Measurements from ENCODE around the gene SASH1. TPM values are rescaled to one million over a fixed set of nuclear protein-coding genes. Genes with fewer than 3 reads are reported as not detected.
A peak's percentile ranks its signal among the peaks of the same experiment; 100 is the strongest.

The SASH1 gene
- total RNA-seq, 2 donors from 2014 or later = 21.0 to 49.8 TPM

DNA sequence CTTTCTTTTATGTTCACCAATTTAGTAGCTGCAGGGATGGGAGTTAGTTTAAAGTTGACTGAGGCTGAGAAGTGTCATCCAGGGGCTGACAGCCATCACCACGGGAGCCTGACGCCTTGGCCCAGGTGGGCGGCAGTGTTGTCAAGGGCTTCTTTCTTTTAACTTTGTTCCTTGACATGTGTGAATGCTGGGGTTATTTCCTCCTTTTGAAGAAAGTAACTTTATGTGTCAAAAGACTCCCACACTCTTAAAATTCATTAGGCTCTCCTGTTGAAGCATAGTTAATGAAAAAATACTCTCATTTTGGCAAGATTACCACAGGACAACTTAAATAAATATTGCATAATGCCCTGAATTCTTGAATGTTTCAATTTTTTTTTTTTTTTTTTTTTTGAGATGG lies 50.0 kb downstream of the SASH1 start:
- WGBS, 2 donors = 44 to 53% methylated on average over 3 of the region's 3 CpGs
- no peak overlapping the region for H3K4me3 ChIP-seq
- H3K27me3 ChIP-seq = no peaks in the 10 kb centered on the region
- intact Hi-C loops (cut with DNase I) = no loop called here
- TF ChIP-seq POLR2A (IDR thresholded peaks at IDR 0.05) = no peak
- TF ChIP-seq, protein P1, sequence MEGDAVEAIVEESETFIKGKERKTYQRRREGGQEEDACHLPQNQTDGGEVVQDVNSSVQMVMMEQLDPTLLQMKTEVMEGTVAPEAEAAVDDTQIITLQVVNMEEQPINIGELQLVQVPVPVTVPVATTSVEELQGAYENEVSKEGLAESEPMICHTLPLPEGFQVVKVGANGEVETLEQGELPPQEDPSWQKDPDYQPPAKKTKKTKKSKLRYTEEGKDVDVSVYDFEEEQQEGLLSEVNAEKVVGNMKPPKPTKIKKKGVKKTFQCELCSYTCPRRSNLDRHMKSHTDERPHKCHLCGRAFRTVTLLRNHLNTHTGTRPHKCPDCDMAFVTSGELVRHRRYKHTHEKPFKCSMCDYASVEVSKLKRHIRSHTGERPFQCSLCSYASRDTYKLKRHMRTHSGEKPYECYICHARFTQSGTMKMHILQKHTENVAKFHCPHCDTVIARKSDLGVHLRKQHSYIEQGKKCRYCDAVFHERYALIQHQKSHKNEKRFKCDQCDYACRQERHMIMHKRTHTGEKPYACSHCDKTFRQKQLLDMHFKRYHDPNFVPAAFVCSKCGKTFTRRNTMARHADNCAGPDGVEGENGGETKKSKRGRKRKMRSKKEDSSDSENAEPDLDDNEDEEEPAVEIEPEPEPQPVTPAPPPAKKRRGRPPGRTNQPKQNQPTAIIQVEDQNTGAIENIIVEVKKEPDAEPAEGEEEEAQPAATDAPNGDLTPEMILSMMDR (IDR thresholded peaks at IDR 0.05) = no peak
- no peaks in the 10 kb centered on the region for H3K9me3 ChIP-seq
- no peak overlapping the region for H3K27ac ChIP-seq
- ATAC-seq = peak; percentile 35
- no peak for DNase-seq
- peaks cover 10% of the 10 kb centered on the region for H3K4me1 ChIP-seq
- no peaks in the 10 kb centered on the region for H3K36me3 ChIP-seq (replicated peaks in 1 of 2; ENCODE audit: insufficient read depth in 1 of 2, low read depth in 2 of 2)

DNA sequence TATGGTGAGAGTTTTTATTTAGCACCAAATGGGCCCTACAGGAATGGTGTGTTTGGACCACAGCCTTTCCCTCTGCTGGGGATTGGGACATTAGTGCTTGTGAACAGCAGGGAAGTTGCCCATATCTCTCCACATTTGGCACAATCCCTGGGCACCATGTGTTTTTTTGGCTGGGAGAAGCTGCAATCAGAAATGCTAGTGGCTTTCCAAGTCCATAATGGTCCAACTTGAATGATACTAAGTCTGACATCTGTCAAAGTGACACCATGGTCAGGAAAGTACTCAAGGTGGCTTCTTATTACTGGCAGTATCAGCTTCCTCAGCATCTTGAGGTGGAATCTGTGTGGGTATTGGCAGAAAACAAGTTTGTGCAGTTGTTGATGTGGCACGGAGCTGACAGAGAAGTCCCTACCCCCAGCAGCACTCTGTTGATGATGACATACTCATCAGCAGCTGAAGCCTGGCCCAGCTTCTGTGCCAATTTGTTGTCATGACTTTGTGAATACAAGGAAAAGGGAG lies 53.0 kb downstream of the SASH1 start:
- ATAC-seq (no peak), DNase-seq (no peak)
- peaks cover 10% of the 10 kb centered on the region for H3K4me1 ChIP-seq
- H3K36me3 ChIP-seq (replicated peaks in 1 of 2; ENCODE audit: insufficient read depth in 1 of 2, low read depth in 2 of 2) = no peaks in the 10 kb centered on the region
- TF ChIP-seq, protein P1 (IDR thresholded peaks at IDR 0.05) = no peak
- TF ChIP-seq POLR2A (IDR thresholded peaks at IDR 0.05) = no peak
- H3K9me3 ChIP-seq = no peaks in the 10 kb centered on the region
- 38 to 62% methylated on average over 1 of the region's 1 CpG for WGBS, 2 donors
- H3K4me3 ChIP-seq = no peak overlapping the region
- H3K27me3 ChIP-seq = no peaks in the 10 kb centered on the region
- no peak overlapping the region for H3K27ac ChIP-seq
- intact Hi-C loops (cut with DNase I) = no loop called here

- H3K27ac ChIP-seq = no peak overlapping the region
- 88 to 95% methylated on average over 2 of the region's 2 CpGs for WGBS, 2 donors
- ATAC-seq = no peak
These were observed 53.8 kb downstream of the SASH1 start for GRCh38 chr6:148396411-148396810.

GRCh38 chr6:148396926-148397325 lies 54.3 kb downstream of the SASH1 start:
- 86 to 87% methylated on average over 8 of the region's 8 CpGs for WGBS, 2 donors

More at GRCh38 chr6:148396411-148396810, 53.8 kb downstream of the SASH1 start:
- H3K4me1 ChIP-seq = peaks cover 10% of the 10 kb centered on the region
- H3K36me3 ChIP-seq (replicated peaks in 1 of 2; ENCODE audit: insufficient read depth in 1 of 2, low read depth in 2 of 2) = no peaks in the 10 kb centered on the region
- no peak for DNase-seq
- TF ChIP-seq, protein P1 (IDR thresholded peaks at IDR 0.05) = no peak
- no peak for TF ChIP-seq POLR2A (IDR thresholded peaks at IDR 0.05)
- no peak overlapping the region for H3K4me3 ChIP-seq
- intact Hi-C loops (cut with DNase I) = no loop called here
- no peaks in the 10 kb centered on the region for H3K9me3 ChIP-seq
- no peaks in the 10 kb centered on the region for H3K27me3 ChIP-seq

More at GRCh38 chr6:148396926-148397325, 54.3 kb downstream of the SASH1 start:
- Histone ChIP-seq H3K4me1 (peaks cover 10% of the 10 kb centered on the region), H3K4me3 (no peak overlapping the region), H3K9me3 (no peaks in the 10 kb centered on the region), H3K27ac (no peak overlapping the region), H3K27me3 (no peaks in the 10 kb centered on the region), H3K36me3 (replicated peaks in 1 of 2; ENCODE audit: insufficient read depth in 1 of 2, low read depth in 2 of 2) (no peaks in the 10 kb centered on the region)
- DNase-seq = no peak
- intact Hi-C loops (cut with DNase I) = no loop called here
- ATAC-seq = no peak
- TF ChIP-seq POLR2A (IDR thresholded peaks at IDR 0.05) = no peak
- TF ChIP-seq, protein P1 (IDR thresholded peaks at IDR 0.05) = no peak

All from body of pancreas (tissue), 4 donors.